A673 (cell line): ENCODE results near the gene ALDOB. TPM values are rescaled to one million over a fixed set of nuclear protein-coding genes. Genes with fewer than 3 reads are reported as not detected.

Source experiments
- BruUV-seq: library from RNA; stranded (reverse); fragments of 400-500 nt; replicated peaks from 2 replicates; lab custom pipeline; 2021; lab: Mats Ljungman, UMichigan
- CTCF ChIA-PET: fragments of 300-600 bp; sonication (Branson Sonifier 250); formaldehyde crosslinking; loops from one replicate; lab custom pipeline; 2022; ENCODE audit warnings: antibody characterized with exemption; lab: Charles Lee
- POLR2A ChIA-PET: fragments of 300-600 bp; sonication (Branson Sonifier 250); formaldehyde crosslinking; loops from one replicate; lab custom pipeline; 2022; ENCODE audit warnings: antibody characterized with exemption; ENCODE audit not compliant: low non-redundant PET; lab: Charles Lee
- DNase-seq: peaks from one replicate; pipeline ENCODE4 v3.0.0-alpha.2; 2015; ENCODE audit warnings: low spot score
- H3K27ac ChIP-seq: fragments of 200-600 bp; sonication (generic); 2 replicates; pipeline ENCODE4 v1.5.1; 2016; ENCODE audit warnings: mixed run types, low read depth, mild to moderate bottlenecking, mixed read lengths, antibody characterized with exemption, low read length; ENCODE audit not compliant: poor library complexity, severe bottlenecking
- H3K27me3 ChIP-seq: fragments of 200-600 bp; sonication (generic); replicated peaks from 2 replicates; pipeline ENCODE4 v1.6.1; 2017; ENCODE audit warnings: mixed run types, low read depth, mild to moderate bottlenecking, mixed read lengths, antibody characterized with exemption, low read length; ENCODE audit not compliant: insufficient read depth, poor library complexity
- H3K36me3 ChIP-seq: fragments of 200-600 bp; sonication (generic); 2 replicates; pipeline ENCODE4 v1.6.1; 2016; ENCODE audit warnings: mixed run types, mild to moderate bottlenecking, mixed read lengths, antibody characterized with exemption, low read length; ENCODE audit not compliant: insufficient read depth, poor library complexity, severe bottlenecking
- H3K4me1 ChIP-seq: fragments of 200-600 bp; sonication (generic); 2 replicates; pipeline ENCODE4 v1.6.1; 2017; ENCODE audit warnings: mixed run types, mild to moderate bottlenecking, mixed read lengths, antibody characterized with exemption, low read length; ENCODE audit not compliant: insufficient read depth, poor library complexity, severe bottlenecking
- H3K4me3 ChIP-seq: fragments of 200-600 bp; sonication (generic); 2 replicates; pipeline ENCODE4 v1.5.1; 2016; ENCODE audit warnings: low read depth, mixed run types, mild to moderate bottlenecking, mixed read lengths, low read length; ENCODE audit not compliant: poor library complexity, severe bottlenecking
- H3K9me3 ChIP-seq: fragments of 200-600 bp; sonication (generic); 2 replicates; pipeline ENCODE4 v1.6.1; 2016; ENCODE audit warnings: mixed run types, low read depth, mild to moderate bottlenecking, mixed read lengths, antibody characterized with exemption, low read length; ENCODE audit not compliant: poor library complexity, severe bottlenecking
- CTCF ChIP-seq: fragments of 300-800, 200-600 bp; sonication (generic); conservative IDR thresholded peaks from 2 replicates; pipeline ENCODE4 v1.5.1; 2017; ENCODE audit warnings: low read depth, mild to moderate bottlenecking, antibody characterized with exemption, low read length, moderate library complexity, mixed read lengths
- EZH2 ChIP-seq: fragments of 200-600 bp; sonication (generic); IDR thresholded peaks from 2 replicates; pipeline ENCODE4 v1.6.1; 2017; ENCODE audit warnings: borderline replicate concordance, low read depth, mild to moderate bottlenecking, mixed read lengths, antibody characterized with exemption, low read length; ENCODE audit not compliant: poor library complexity, severe bottlenecking
- intact Hi-C: fragments of 100-400 bp; cut with micrococcal nuclease; formaldehyde crosslinking; loops from one replicate; pipeline ENCODE4 v1.10.0; 2022; ENCODE audit not compliant: unreplicated experiment
- total RNA-seq: library from RNA; stranded (reverse); gene quantifications from 2 replicates; pipeline ENCODE4 v1.2.3, GENCODE V29; 2021

ALDOB gene
- total RNA-seq, 1 experiment from 2014 or later = not detected

GRCh38 chr9:101467690-101468089 lies 32.1 kb upstream of the ALDOB start:
- Histone ChIP-seq H3K27ac (no peak overlapping the region), H3K27me3 (peaks cover 41% of the 10 kb centered on the region), H3K4me1 (no peaks in the 10 kb centered on the region), H3K4me3 (no peak overlapping the region), H3K36me3 (no peaks in the 10 kb centered on the region), H3K9me3 (no peaks in the 10 kb centered on the region)
- POLR2A ChIA-PET = interaction anchor here (0.6 kb wide), 1 partner anchor 49 kb away, joined by 3 read pairs; no protein-coding TSS in a partner anchor
- CTCF ChIA-PET = no interaction called here
- TF ChIP-seq CTCF (no peak), EZH2 (no peak)
- DNase-seq = no peak
- intact Hi-C loops = no loop called here
- no TSS peak for BruUV-seq

GRCh38 chr9:101466863-101467262 lies 31.3 kb upstream of the ALDOB start:
- no peak for DNase-seq
- ChIA-PET CTCF (no interaction called here), POLR2A (interaction anchor here (0.6 kb wide), 1 partner anchor 50 kb away, joined by 3 read pairs; no protein-coding TSS in a partner anchor)
- no peaks in the 10 kb centered on the region for H3K4me1 ChIP-seq
- no peaks in the 10 kb centered on the region for H3K36me3 ChIP-seq
- peaks cover 32% of the 10 kb centered on the region for H3K27me3 ChIP-seq
- intact Hi-C loops = no loop called here
- H3K4me3 ChIP-seq = no peak overlapping the region
- H3K9me3 ChIP-seq = no peaks in the 10 kb centered on the region
- no TSS peak for BruUV-seq
- H3K27ac ChIP-seq = no peak overlapping the region
- TF ChIP-seq EZH2 (no peak), CTCF (no peak)

GRCh38 chr9:101465326-101465915 lies 29.8 kb upstream of the ALDOB start:
- Histone ChIP-seq H3K27ac (no peak overlapping the region), H3K4me1 (no peaks in the 10 kb centered on the region), H3K9me3 (no peaks in the 10 kb centered on the region), H3K4me3 (no peak overlapping the region), H3K27me3 (peaks cover 20% of the 10 kb centered on the region), H3K36me3 (no peaks in the 10 kb centered on the region)
- POLR2A ChIA-PET = no interaction called here
- TF ChIP-seq EZH2 (no peak), CTCF (peak; percentile 61)
- CTCF ChIA-PET = no interaction called here
- BruUV-seq = no TSS peak
- intact Hi-C loops = no loop called here
- peak; percentile 85 for DNase-seq
